Measurements from ENCODE around the gene DSN1.

GRCh38 chr20:36815454-36816091 lies 42.0 kb upstream of the DSN1 start:
- TF ChIP-seq GATA3 (IDR thresholded peaks at IDR 0.05; ENCODE audit: low read depth, low read length) (no peak), GATA2 (IDR thresholded peaks at IDR 0.05; ENCODE audit: low read depth, low read length) (no peak)

Data from SH-SY5Y (cell line).